OCI-LY3 (cell line): ENCODE measurements around the gene SLC35F3.

Source experiments
- H2AFZ ChIP-seq: fragments of 200-600, 300-600 bp; shearing (Covaris generic); 2 replicates; pipeline ENCODE4 v1.6.0; 2014; ENCODE audit warnings: antibody characterized with exemption, low read depth, low read length
- H3K27ac ChIP-seq: fragments of 200-600, 300-600 bp; sonication (generic); 2 replicates; pipeline ENCODE4 v1.5.1; 2014; ENCODE audit warnings: mild to moderate bottlenecking, low read length, moderate library complexity, mixed read lengths
- H3K27me3 ChIP-seq: fragments of 200-600, 300-600 bp; sonication (generic); 2 replicates; pipeline ENCODE4 v1.6.1; 2014; ENCODE audit warnings: low read depth, low read length, mixed read lengths
- H3K36me3 ChIP-seq: fragments of 200-600, 300-600 bp; sonication (generic); replicated peaks from 2 replicates; pipeline ENCODE3; 2014; ENCODE audit warnings: low read depth, low read length, mixed read lengths
- H3K4me1 ChIP-seq: fragments of 300-600, 200-600 bp; sonication (generic); 2 replicates; pipeline ENCODE4 v1.6.1; 2014; ENCODE audit warnings: low read length, mixed read lengths
- H3K4me2 ChIP-seq: fragments of 200-600, 300-600 bp; sonication (generic); 2 replicates; pipeline ENCODE4 v1.6.1; 2014; ENCODE audit warnings: low read length, mixed read lengths
- H3K4me3 ChIP-seq: fragments of 300-600, 200-600 bp; sonication (generic); 2 replicates; pipeline ENCODE4 v1.5.1; 2014; ENCODE audit warnings: antibody characterized with exemption, mild to moderate bottlenecking, low read length, moderate library complexity
- H3K79me2 ChIP-seq: fragments of 300-600, 200-600 bp; shearing (Covaris generic); 2 replicates; pipeline ENCODE4 v1.6.1; 2014; ENCODE audit warnings: mild to moderate bottlenecking, low read length, mixed read lengths
- H3K9ac ChIP-seq: fragments of 300-600, 200-600 bp; shearing (Covaris generic); 2 replicates; pipeline ENCODE4 v1.6.0; 2014; ENCODE audit warnings: mild to moderate bottlenecking, low read length, moderate library complexity
- H3K9me3 ChIP-seq: fragments of 200-600, 300-600 bp; shearing (Covaris generic); 2 replicates; pipeline ENCODE4 v1.6.1; 2014; ENCODE audit warnings: low read length, mixed read lengths; ENCODE audit not compliant: insufficient read depth
- H4K20me1 ChIP-seq: fragments of 200-600, 300-600 bp; sonication (generic); 2 replicates; pipeline ENCODE4 v1.6.1; 2016; ENCODE audit warnings: low read length, mixed read lengths; ENCODE audit not compliant: insufficient read depth
- CTCF ChIP-seq: fragments of 200-600, 300-600 bp; sonication (generic); IDR thresholded peaks from 2 replicates; pipeline ENCODE4 v1.5.1; 2014; ENCODE audit warnings: antibody characterized with exemption, low read length, low read depth
- EZH2phosphoT487 ChIP-seq: fragments of 200-600 bp; shearing (Covaris generic); IDR thresholded peaks from 2 replicates; pipeline ENCODE4 v1.6.1; 2018; ENCODE audit warnings: antibody characterized with exemption, mixed run types, low read depth

SLC35F3 gene

GRCh38 chr1:233919786-233920185, 15.3 kb downstream of the SLC35F3 start:
- Histone ChIP-seq H3K36me3 (no peaks in the 10 kb centered on the region), H3K27ac (no peak overlapping the region), H3K79me2 (no peaks in the 10 kb centered on the region), H3K9me3 (no peaks in the 10 kb centered on the region), H3K4me1 (no peaks in the 10 kb centered on the region), H3K4me3 (no peak overlapping the region), H4K20me1 (no peaks in the 10 kb centered on the region), H3K27me3 (peaks cover 23% of the 10 kb centered on the region), H2AFZ (no peak overlapping the region), H3K9ac (no peak overlapping the region), H3K4me2 (no peak overlapping the region)
- no peak for TF ChIP-seq CTCF
- TF ChIP-seq EZH2phosphoT487, result no peak

- Histone ChIP-seq H4K20me1 (no peaks in the 10 kb centered on the region), H2AFZ (no peak overlapping the region), H3K9ac (no peak overlapping the region), H3K4me3 (no peak overlapping the region), H3K9me3 (no peaks in the 10 kb centered on the region), H3K27me3 (peaks cover 28% of the 10 kb centered on the region), H3K4me2 (no peak overlapping the region), H3K4me1 (no peaks in the 10 kb centered on the region), H3K79me2 (no peaks in the 10 kb centered on the region), H3K36me3 (no peaks in the 10 kb centered on the region), H3K27ac (no peak overlapping the region)
- no peak for TF ChIP-seq EZH2phosphoT487
- TF ChIP-seq CTCF, result no peak
Observed at GRCh38 chr1:233928123-233928522, 23.6 kb downstream of the SLC35F3 start.

DNA sequence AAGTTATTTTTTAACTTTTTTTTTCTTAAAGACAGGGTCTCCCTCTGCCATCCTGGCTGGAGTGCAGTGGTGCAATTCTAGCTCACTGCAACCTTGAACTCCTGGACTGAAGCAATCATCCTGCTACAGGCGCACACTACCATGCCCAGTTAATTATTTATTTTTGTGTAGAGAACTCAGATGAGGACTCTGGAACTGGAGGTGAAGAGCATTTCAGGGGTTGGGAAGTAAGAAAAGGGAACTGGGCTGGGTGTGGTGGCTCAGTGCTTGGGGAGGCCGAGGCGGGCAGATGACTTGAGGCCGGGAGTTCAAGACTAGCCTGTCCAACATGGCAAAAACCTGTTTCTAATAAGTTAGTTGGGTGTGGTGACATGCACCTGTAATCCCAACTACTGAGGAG, 28.9 kb downstream of the SLC35F3 start:
- Histone ChIP-seq H4K20me1 (no peaks in the 10 kb centered on the region), H3K27ac (no peak overlapping the region), H3K4me3 (no peak overlapping the region), H2AFZ (no peak overlapping the region), H3K4me2 (no peak overlapping the region), H3K79me2 (no peaks in the 10 kb centered on the region), H3K27me3 (peaks cover 50% of the 10 kb centered on the region), H3K9me3 (no peaks in the 10 kb centered on the region), H3K4me1 (peaks cover 6% of the 10 kb centered on the region), H3K9ac (no peak overlapping the region), H3K36me3 (no peaks in the 10 kb centered on the region)
- no peak for TF ChIP-seq CTCF
- TF ChIP-seq EZH2phosphoT487, result no peak

DNA sequence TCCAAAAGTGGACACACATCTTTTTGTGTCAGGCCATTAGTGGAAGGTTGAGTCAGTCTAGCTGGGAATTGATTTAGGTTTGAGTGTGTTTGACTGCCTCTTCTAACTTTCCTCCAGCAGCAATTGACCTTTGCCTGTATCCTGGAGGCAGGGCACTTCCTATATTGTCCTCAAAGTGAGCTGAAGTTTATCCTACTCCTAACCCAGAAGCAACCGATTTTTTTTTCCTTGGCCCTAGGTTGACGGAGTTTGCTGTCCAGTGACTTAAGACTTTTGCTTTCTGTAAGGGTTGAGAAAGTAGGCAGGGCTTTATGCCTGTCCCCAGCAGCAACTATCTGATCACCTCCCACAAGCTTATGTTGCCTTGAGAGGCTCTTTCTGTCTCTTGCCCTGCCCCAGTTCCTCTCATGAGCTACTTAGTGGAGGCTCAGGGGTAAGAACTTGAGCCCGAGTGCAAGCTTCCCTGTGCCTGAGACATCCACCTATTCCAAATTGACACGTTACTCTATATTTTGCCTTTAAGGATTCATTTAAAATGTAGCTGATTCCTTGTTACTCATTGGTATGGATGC, 30.9 kb downstream of the SLC35F3 start:
- no peaks in the 10 kb centered on the region for H4K20me1 ChIP-seq
- H3K4me1 ChIP-seq, result peaks cover 6% of the 10 kb centered on the region
- no peaks in the 10 kb centered on the region for H3K36me3 ChIP-seq
- H3K79me2 ChIP-seq, result no peaks in the 10 kb centered on the region
- H3K27me3 ChIP-seq, result peaks cover 48% of the 10 kb centered on the region
- H2AFZ ChIP-seq, result no peak overlapping the region
- no peak overlapping the region for H3K27ac ChIP-seq
- TF ChIP-seq EZH2phosphoT487 (no peak), CTCF (no peak)
- H3K9me3 ChIP-seq, result no peaks in the 10 kb centered on the region
- H3K4me3 ChIP-seq, result no peak overlapping the region
- no peak overlapping the region for H3K4me2 ChIP-seq
- no peak overlapping the region for H3K9ac ChIP-seq
